NOMO-1 treated with DMSO at 0.1 percent for 48 hours (cell line): ENCODE measurements around the gene CELF4.

Experiments used
- DNase-seq: peaks from one replicate; lab custom pipeline; 2025; ENCODE audit not compliant: unreplicated experiment; lab: John Stamatoyannopoulos, UW

The CELF4 gene

GRCh38 chr18:37527395-37527794, 38.2 kb downstream of the CELF4 start:
- no peak for DNase-seq

- DNase-seq = no peak
These were observed 40.4 kb downstream of the CELF4 start for GRCh38 chr18:37525262-37525585.

- DNase-seq = no peak
These were observed 40.9 kb downstream of the CELF4 start for GRCh38 chr18:37524498-37525261.

- DNase-seq = no peak
These were observed 41.5 kb downstream of the CELF4 start for GRCh38 chr18:37524139-37524497.

GRCh38 chr18:37521510-37522465, 43.8 kb downstream of the CELF4 start:
- no peak for DNase-seq

GRCh38 chr18:37520508-37520907, 45.1 kb downstream of the CELF4 start:
- no peak for DNase-seq

GRCh38 chr18:37519510-37520135, 46.0 kb downstream of the CELF4 start:
- no peak for DNase-seq

- no peak for DNase-seq
These were observed 49.2 kb downstream of the CELF4 start for GRCh38 chr18:37516361-37516853.

GRCh38 chr18:37514953-37515352, 50.6 kb downstream of the CELF4 start:
- DNase-seq = no peak

GRCh38 chr18:37512400-37512799, 53.2 kb downstream of the CELF4 start:
- DNase-seq = no peak

GRCh38 chr18:37511721-37512298, 53.8 kb downstream of the CELF4 start:
- DNase-seq = no peak

- no peak for DNase-seq
These were observed 56.0 kb downstream of the CELF4 start for GRCh38 chr18:37509600-37509999.

- DNase-seq = no peak
These were observed 57.4 kb downstream of the CELF4 start for GRCh38 chr18:37508207-37508606.

- no peak for DNase-seq
These were observed 58.4 kb downstream of the CELF4 start for GRCh38 chr18:37507239-37507638.

- no peak for DNase-seq
These were observed 59.6 kb downstream of the CELF4 start for GRCh38 chr18:37506001-37506400.

GRCh38 chr18:37505321-37505720, 60.3 kb downstream of the CELF4 start:
- DNase-seq = no peak

- no peak for DNase-seq
These were observed 63.0 kb downstream of the CELF4 start for GRCh38 chr18:37502601-37503000.

- no peak for DNase-seq
These were observed 63.6 kb downstream of the CELF4 start for GRCh38 chr18:37502036-37502435.

GRCh38 chr18:37501136-37501535, 64.5 kb downstream of the CELF4 start:
- DNase-seq = no peak

- no peak for DNase-seq
These were observed 65.7 kb downstream of the CELF4 start for GRCh38 chr18:37499913-37500312.

- no peak for DNase-seq
These were observed 66.6 kb downstream of the CELF4 start for GRCh38 chr18:37499044-37499443.
